Stimulated activated CD8-positive, alpha-beta memory T cell treated with anti-CD3 and anti-CD28 coated beads, Interleukin-7, amount 100 ng/mL, for 48 hours (primary cell): ENCODE data around the gene RNF38.
"Not testable (repeated sequence)": the region's sequence is repeated elsewhere in the genome, so short reads cannot be mapped to it uniquely, and the experiment has no call there.

Source experiments
- DNase-seq, 2 donors: peaks; one replicate each; pipeline ENCODE4 v3.0.0-alpha.2; 2020; ENCODE audit warnings: low read depth in 1 of 2; ENCODE audit errors: extremely low read depth in 1 of 2

Gene RNF38

DNA sequence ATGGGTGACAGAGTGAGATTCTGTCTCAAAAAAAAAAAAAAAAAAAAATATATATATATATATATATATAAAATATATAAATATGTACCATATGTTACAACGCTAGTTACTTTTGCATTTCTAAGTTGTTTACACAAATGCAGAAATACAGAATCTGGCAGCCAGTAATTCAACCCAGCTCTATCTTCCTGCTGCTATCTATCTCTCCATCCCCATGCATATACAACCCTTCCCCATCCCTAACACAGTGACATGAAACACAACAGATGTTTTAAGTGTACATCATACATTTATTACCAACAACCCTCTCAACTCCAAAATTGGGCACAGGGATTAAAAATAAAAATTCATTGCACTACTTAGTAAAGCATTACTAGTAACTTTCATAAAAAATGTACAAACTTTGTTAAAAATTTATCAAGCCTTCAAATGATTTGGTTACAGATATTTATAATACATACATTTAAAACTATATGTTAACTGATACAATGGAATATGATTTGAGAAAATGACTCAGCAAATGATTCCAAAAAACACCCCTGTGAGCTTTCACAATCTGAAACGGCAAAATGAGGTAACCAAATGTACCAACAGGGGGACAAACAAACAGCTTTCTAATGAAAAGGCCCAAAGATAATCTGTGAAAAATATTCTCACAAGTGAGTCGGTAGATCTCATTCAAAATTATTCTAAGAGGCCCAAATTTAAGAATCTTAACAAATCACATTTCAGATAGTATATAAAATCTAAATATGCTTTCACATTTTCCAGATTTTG lies 63.8 kb downstream of the RNF38 start:
- DNase-seq, result no peak

DNA sequence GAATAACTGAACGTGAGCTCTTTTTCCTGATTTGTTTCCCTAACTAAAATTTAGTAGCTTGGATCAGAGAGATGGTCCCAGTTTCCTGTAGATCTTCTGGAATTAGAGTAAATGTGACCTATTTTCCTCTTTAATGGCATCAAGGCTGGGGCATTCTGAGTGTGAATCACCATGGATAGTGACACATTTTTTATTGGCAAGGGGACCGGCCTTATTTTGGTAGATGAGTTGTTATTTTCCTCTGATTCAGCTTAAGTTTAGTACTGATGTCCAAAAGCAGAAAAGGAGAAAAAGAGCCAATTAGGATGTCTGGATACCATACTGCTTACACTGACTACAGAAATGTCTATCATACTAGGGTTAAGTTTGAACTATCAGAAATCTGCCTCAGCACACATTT lies 68.1 kb downstream of the RNF38 start:
- no peak for DNase-seq

DNA sequence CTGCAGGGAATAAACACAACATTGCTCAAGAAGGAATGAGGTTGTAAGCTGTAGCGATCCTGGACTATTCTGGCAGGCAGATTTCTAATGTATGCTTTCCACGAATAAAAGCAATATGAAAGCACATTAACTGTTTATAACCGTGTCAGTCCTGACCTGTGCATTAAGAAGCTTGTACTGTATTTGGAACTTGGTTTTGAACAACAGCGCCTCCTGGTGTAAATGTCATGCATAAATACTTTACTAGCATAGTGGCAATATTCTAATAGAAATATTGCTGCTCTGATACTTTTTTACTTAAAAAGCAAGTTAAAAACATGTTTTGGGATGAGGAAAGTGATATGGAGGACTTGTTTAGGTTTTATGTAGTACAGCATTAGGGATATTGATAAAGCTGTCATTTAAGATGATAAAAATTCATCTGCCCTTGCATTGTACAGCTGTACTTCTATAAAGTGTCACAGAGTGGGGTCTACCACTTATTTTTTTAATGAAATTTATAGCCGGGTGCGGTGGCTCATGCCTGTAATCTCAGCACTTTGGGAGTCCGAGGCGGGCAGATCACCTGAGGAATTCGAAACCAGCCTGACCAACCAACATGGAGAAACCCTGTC lies 71.2 kb downstream of the RNF38 start:
- DNase-seq, result no peak

DNA sequence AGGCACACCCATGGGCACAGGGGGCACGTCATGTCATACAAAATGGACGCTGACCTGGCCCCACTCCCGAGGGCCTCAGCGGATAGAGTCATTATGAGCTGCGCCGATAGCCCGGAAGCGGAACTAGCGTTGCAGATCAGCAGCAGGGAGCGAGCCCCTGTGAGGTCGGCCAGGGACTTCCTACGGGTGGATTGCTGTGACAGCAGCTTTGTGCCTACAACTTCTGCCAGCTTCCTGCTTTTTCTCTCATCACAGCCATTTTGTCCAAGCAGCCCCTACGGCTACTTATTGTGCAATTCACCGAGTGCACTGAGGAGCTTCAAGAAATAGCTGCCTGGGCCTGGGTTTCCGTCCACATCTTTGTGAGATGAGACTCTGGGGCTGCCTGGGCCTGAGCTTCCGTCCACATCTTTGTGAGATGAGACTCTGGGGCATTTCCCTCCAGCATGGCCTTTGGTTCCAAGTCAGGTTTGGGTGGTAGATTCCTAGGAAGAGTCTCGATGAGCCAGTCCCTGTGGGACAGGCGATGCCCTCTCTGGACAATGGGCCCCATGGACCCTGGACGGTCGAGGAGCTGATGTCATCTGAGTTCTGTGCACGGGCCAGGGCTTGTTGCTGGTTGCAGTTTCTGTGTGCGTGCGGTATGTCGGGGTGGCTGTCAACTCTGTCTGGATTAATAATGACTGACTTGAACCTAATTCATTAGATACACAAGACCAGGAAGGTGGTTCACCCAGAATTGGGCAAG lies 74.8 kb downstream of the RNF38 start:
- no peak for DNase-seq

DNA sequence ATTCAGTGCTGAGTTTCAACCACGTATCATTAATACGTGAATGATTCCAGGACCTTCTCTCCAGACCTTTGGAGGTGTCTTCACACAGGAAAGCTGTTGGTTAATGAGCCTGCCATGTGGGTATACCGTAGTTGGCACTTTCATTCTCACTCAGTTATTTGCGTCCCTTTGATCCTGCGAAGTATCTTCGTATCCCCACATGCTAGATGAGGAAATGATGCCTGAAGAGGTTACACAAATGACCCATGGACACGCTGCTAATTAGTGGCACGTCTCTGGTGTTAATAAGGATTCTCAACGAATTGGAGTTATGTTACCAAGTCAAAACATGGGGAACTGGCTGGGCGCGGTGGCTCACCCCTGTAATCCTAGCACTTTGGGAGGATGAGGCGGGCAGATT lies 76.1 kb downstream of the RNF38 start:
- DNase-seq, result no peak

DNA sequence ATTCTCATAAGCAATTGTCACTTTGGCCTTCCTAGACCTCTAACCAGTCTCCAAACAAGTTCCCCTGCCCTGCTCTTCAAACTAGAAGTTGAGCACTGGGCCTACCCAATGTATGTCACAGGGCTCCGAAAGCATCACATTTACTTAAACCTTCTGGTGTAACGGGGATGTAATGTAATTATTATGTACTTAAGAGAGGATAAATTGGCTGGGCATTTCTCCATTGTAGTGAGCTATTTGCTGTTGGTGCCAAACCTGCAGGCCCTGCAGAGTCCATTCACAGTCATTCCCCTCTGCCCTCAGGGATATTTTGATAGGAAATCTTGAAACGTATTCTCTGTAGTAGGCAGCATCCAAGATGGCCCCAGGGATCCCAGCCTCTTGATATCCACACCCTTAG lies 77.6 kb downstream of the RNF38 start:
- DNase-seq, result no peak

DNA sequence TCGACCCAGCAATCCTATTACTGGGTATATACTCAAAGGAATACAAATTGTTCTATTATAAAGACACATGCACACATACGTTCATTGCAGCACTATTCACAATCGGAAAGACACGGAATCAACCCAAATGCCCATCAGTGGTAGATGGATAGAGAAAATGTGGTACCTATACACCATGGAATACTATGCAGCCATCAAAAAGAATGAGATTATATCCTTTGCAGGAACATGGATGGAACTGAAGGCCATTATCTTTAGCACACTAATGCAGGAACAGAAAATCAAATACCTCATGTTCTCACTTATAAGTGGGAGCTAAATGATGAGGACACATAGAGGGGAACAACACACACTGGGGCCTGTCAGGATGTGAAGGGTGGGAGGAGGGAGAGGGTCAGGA lies 78.2 kb downstream of the RNF38 start:
- not testable (repeated sequence) for DNase-seq

DNA sequence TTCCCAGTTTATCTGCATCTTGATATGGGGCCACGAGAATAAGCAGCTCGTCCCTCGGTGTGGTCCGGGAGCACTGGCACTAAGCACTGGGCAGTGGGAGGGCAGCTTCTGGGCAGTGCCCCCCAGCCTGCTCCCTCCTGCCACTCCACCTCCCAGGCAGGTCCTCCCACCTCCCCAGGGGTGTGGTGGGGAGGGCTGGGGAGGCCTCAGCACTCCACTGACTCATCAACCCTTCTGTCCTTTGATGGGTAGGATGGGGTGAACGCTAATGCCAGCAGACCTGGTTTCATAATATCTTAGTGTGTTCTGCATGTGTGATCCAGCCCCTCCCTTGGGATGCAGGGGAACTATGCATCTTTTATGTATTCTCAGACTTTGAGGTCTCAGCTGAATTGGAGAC lies 79.6 kb downstream of the RNF38 start:
- no peak for DNase-seq

DNA sequence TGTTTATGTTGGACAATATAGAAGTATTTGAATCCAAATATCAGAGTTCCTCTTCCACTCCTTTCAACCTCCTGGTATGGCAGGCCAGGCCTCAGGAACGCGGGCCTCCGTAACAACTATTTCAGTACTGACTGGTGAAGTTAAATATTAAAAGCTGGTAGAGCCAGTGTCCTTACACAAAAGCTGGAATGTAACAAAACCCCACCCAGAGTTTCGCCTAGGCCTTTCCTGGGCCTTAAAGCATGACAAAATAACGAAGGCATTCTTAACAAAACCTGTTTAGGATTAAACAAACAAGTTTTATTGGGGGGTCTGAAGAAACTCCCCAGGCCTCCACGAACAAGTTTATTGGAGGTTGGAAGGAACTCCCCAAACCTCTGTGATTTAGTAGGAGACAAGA lies 80.3 kb downstream of the RNF38 start:
- DNase-seq, result no peak

DNA sequence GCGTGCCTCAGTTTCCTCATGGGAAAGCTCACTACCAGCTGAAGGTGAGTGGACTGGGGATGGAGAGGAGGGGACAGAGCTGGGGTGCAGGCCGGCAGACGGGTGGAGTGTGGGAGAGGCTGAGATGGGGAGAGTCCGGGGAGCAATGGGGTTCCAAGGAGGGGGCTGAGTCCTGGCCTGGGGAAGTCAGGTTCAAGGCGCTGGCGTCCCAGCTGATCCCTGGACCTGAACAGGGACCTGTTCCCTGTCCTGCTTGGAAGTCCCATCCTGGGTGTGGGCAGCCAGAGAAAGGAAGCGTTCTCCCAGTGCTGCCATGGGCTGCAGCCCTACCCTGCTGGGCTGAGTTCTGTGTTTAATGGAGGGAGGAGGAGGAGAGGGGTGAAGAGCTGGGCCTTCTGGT lies 80.9 kb downstream of the RNF38 start:
- DNase-seq, result no peak

DNA sequence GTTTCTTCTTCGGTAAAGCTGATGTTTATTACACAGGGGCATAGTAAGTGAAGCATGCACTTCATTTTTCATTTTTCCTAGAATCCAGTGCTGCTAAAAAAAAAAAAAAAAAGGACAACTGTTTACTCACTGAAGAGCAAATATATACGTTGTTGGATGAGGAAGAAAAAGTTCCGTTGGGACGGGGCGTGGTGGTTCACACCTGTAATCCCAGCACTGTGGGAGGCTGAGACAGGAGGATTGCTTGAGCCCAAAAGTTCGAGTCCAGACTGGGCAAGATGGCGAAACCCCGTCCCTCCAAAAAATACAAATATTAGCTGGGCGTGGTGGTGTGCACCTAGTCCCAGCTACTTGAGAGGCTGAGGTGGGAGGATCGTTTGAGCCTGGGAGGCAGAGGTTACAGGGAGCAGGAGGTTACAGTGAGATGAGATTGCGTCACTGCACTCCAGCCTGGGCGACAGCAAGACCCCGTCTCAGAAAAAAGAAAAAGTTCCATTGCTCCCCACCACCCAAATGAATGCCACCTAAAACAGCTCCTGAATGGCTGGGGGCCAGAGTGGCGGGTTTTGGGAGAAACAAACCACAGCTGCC lies 81.8 kb downstream of the RNF38 start:
- DNase-seq, result no peak

DNA sequence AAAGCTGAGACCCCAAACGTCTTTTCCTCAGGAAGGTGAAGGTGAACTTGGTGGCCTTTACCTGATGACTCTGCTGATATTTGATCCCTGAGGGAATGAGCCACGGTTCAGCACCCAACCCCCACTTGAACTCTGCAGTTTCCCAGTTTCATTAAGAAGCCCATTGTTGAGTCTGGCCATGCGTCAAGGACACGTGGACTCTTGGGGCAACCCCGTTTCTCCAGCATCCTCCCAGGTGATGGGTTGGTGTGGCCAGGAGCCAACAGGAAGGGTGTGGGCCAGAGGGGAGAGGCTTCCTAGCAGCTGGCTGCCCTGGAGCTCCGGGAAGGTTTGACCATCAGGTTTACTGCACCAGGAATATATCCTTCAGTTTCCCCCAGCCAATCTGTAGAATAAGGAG lies 82.3 kb downstream of the RNF38 start:
- no peak for DNase-seq

DNA sequence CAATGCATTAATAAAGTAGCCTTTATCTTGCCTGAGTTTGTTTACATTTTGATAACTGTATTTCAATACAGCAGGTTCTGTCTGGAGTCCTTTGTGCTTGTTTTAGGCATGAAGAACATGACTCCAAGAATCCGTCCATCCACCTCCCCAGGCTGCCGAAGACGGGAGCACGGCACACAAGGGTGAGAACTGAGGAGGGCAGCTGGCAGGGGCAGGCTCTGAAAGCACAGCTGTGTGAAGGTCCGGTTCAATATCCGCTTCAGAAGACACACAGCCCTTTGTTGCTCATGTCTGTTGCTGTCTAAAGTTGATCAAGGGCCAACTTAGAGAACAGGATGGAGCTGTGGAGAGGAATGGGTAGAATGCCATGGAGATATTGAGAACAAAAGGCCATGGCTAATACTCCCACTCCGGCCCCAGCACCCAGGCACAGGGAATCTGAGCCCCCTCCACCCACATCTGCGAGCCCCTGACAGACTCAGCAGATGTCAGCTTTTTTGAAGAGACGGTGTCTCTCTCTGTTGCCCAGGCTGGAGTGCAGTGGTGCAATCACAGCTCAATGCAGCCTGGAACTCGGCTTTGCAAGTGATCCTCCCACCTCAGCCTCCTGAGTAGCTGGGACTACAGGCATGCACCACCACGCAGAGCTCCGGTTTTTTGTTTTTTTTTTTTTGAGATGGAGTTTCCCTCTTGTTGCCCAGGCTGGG lies 83.3 kb downstream of the RNF38 start:
- DNase-seq, result no peak

DNA sequence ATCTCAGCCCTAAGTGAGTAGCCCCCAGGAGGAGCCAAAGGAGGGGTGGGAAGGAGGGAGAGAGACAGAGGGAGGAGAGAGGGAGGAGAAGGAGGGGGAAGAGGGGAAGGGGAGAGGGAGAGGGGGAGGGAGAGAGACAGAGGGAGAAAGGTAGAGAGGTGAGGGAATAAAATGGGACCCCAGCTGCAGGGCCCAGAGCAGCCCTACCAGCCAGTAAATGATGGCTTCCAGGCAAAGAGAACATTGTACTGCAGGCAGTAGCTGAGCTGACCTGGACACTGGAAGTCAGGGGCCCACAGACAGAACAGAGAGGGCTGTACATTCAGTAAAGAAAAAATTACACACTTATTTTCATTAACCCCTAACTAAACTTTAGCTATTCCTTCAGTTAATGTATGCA lies 84.0 kb downstream of the RNF38 start:
- DNase-seq, result no peak

DNA sequence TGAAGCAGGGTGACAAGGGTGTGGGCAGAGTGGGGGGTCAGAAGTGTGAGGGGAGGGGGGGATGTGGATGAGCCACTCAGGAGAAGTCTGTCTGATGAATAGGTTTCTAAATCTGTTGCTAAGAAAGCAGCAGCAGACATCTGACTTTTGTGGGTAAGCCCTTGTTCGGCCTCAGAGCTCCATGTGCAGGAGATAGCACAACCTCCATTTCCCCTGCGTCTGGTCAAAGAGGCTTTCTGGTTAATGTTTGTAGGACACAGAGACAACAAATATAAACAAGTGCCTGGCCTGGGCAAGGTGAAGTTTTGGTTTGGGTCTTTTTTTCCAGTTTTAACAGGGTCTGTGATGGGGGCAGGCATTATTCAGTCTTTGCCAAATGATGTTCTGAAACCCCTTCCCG lies 84.8 kb downstream of the RNF38 start:
- no peak for DNase-seq

DNA sequence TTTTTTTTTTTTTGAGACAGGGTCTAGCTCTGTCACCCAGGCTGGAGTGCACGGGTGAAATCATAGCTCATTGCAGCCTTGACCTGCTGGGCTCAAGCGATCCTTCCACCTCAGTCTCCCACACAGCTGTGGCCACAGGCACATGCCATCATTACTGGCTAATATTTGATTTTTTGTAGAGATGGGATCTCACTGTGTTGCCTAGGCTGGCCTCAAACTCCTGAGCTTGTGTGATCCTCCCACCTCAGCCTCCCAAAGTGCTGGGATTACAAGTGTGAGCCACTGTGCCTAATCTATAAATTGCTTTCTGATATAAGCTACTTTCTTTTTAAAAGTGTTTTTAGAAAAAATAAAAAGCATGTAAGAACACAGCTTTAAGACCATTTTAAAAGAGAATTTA lies 85.3 kb downstream of the RNF38 start:
- DNase-seq, result no peak

DNA sequence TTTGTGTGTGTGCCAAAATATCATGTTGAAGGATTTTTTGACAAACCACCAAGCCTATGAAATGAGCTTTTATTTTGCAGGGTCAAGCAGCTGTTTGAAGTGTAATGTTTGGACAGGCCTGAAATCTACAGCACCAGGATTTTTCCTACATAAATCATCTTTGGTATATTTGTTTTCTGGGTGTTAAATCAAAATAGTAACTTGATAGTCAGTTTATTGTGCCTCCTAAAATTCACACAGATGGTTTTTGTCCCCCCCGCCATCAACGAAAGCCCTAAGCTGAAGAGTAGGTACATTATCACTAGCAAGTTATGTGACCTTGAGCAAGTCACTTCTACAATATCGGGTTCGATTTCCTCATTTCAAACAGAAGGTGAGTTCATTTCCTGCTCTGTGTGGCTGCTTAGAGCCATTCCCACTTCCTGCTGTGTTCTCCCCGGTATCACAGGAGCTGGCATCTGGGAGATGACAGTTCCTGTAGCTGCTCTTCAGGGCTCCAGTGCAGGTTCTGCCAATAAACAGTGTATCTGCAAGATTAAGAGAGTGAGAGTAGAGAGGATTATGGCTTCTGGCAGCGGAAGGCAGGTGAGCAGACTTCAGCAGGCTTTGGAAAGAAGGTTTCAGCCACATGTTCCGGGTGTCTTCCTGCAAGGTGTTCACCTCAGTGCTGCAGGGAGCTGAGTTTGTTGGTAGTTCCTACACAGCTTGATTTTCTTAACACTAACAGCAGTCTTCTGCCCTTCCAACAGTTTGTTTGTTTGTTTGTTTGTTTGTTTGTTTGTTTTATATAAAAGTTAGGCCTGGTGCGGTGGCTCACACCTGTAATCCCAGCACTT lies 93.4 kb downstream of the RNF38 start:
- DNase-seq, result no peak

DNA sequence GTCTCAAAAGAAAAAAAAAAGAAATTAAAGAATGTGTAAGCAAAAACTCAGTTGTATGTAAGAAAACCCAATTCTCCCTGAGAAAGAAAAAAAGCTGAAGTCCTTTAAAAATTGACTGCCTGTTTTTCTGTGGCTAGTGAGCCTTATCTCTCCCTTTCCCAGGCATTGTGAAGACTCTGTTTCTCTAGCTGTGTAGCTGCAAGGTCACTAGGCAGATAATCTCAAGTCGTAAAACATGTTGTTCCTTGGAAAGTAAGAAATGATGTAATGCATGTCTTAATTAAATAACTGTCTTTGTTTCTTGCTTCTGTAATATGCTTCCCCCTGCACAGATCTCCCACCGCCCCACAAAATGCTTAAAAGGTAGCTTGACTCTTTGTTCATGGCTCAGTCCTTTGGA lies 95.7 kb downstream of the RNF38 start:
- not testable (repeated sequence) for DNase-seq

DNA sequence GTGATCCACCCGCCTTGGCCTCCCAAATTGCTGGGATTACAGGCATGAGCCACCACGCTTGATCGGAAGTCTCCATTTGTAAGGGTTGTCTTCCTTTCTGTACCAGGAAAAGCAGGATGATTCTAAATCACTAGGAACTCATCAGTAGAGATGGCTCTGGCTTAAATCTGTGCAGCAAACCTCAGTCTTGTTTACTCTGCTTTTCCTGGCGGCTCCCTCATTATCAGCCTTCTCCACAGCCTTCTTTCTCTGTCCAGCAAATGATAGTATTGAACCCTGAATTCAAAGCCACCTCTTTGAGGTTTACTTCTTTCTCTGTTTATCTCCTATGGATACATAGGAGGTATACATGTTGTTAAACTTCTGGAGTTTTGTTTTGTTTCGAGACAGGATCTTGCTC lies 98.8 kb downstream of the RNF38 start:
- no peak for DNase-seq

DNA sequence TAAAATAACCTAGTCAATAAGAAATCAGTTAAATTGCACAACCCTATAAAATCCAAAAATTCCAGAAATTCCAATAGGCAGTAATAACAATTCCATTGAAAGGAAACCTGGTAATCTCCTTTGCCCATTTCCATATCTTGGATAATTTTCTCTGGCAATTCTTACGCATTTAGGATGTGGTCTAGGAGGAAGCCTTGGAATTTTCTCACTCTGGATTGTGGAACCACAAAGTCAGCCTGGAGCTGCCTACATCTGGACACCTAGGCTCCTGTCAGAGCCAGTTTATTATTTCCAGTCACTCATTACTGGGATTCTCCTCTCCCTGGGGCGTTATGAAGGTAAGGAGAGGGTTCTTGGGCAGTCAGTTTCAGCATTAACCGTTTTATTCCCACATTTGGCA lies 101.5 kb downstream of the RNF38 start:
- DNase-seq, result no peak
